ENCODE data around the gene BST1.
"Not testable (repeated sequence)": the region's sequence is repeated elsewhere in the genome, so short reads cannot be mapped to it uniquely, and the experiment has no call there.

The BST1 gene

GRCh38 chr4:15746110-15746509 lies 43.2 kb downstream of the BST1 start:
- no peak for DNase-seq (ENCODE audit: low spot score)

GRCh38 chr4:15749001-15749400 lies 46.1 kb downstream of the BST1 start:
- no peak for DNase-seq (ENCODE audit: low spot score)

- DNase-seq (ENCODE audit: low spot score), result no peak
These were observed 48.3 kb downstream of the BST1 start for GRCh38 chr4:15751153-15751552.

- DNase-seq (ENCODE audit: low spot score), result no peak
These were observed 50.2 kb downstream of the BST1 start for GRCh38 chr4:15753081-15753480.

- no peak for DNase-seq (ENCODE audit: low spot score)
These were observed 50.9 kb downstream of the BST1 start for GRCh38 chr4:15753786-15754185.

- no peak for DNase-seq (ENCODE audit: low spot score)
These were observed 51.5 kb downstream of the BST1 start for GRCh38 chr4:15754323-15754722.

GRCh38 chr4:15755321-15756155 lies 52.7 kb downstream of the BST1 start:
- no peak for DNase-seq (ENCODE audit: low spot score)

- no peak for DNase-seq (ENCODE audit: low spot score)
These were observed 53.5 kb downstream of the BST1 start for GRCh38 chr4:15756361-15756861.

- no peak for DNase-seq (ENCODE audit: low spot score)
These were observed 54.2 kb downstream of the BST1 start for GRCh38 chr4:15757054-15757453.

- no peak for DNase-seq (ENCODE audit: low spot score)
These were observed 55.4 kb downstream of the BST1 start for GRCh38 chr4:15758294-15758693.

- DNase-seq (ENCODE audit: low spot score), result not testable (repeated sequence)
These were observed 59.6 kb downstream of the BST1 start for GRCh38 chr4:15762460-15762859.

GRCh38 chr4:15765391-15765790 lies 62.5 kb downstream of the BST1 start:
- DNase-seq (ENCODE audit: low spot score), result no peak

GRCh38 chr4:15765910-15766697 lies 63.2 kb downstream of the BST1 start:
- no peak for DNase-seq (ENCODE audit: low spot score)

- no peak for DNase-seq (ENCODE audit: low spot score)
These were observed 64.0 kb downstream of the BST1 start for GRCh38 chr4:15766821-15767220.

- DNase-seq (ENCODE audit: low spot score), result no peak
These were observed 66.3 kb downstream of the BST1 start for GRCh38 chr4:15769202-15769601.

GRCh38 chr4:15771216-15772058 lies 68.6 kb downstream of the BST1 start:
- DNase-seq (ENCODE audit: low spot score), result no peak

- no peak for DNase-seq (ENCODE audit: low spot score)
These were observed 71.2 kb downstream of the BST1 start for GRCh38 chr4:15774020-15774420.

GRCh38 chr4:15776871-15777648 lies 74.2 kb downstream of the BST1 start:
- no peak for DNase-seq (ENCODE audit: low spot score)

- DNase-seq (ENCODE audit: low spot score), result no peak
These were observed 74.9 kb downstream of the BST1 start for GRCh38 chr4:15777697-15778288.

- DNase-seq (ENCODE audit: low spot score), result no peak
These were observed 75.7 kb downstream of the BST1 start, which contains the start of gene CD38 for GRCh38 chr4:15778289-15779241. CD38 (plus strand) TSS chr4:15778328; CDS start chr4:15778415, 87 bp downstream.

All from pons (tissue), 1 donor.